SKM-1 (cell line): ENCODE data around the gene NHLH2.

Source experiments
- DNase-seq: peaks from one replicate; lab custom pipeline; 2025; ENCODE audit not compliant: unreplicated experiment; lab: John Stamatoyannopoulos, UW

Gene NHLH2

GRCh38 chr1:115838431-115839028 is 2.4 kb downstream of the NHLH2 start:
- DNase-seq = no peak

GRCh38 chr1:115837740-115838421 is 3.0 kb downstream of the NHLH2 start:
- no peak for DNase-seq

GRCh38 chr1:115837341-115837739 is 3.6 kb downstream of the NHLH2 start:
- DNase-seq = no peak

GRCh38 chr1:115833856-115834255 is 7.1 kb downstream of the NHLH2 start:
- DNase-seq = no peak

- DNase-seq = peak; percentile 69
Observed at GRCh38 chr1:115832651-115833050, 8.3 kb downstream of the NHLH2 start.

GRCh38 chr1:115830963-115831362 is 10.0 kb downstream of the NHLH2 start:
- DNase-seq = no peak

GRCh38 chr1:115829947-115830346 is 11.0 kb downstream of the NHLH2 start:
- no peak for DNase-seq

GRCh38 chr1:115829023-115829674 is 11.8 kb downstream of the NHLH2 start:
- DNase-seq = peak; percentile 20

GRCh38 chr1:115828101-115829022 is 12.6 kb downstream of the NHLH2 start:
- no peak for DNase-seq

- DNase-seq = no peak
Observed at GRCh38 chr1:115827452-115828044, 13.4 kb downstream of the NHLH2 start.

- DNase-seq = no peak
Observed at GRCh38 chr1:115826628-115827027, 14.3 kb downstream of the NHLH2 start.

GRCh38 chr1:115822117-115822516 is 18.8 kb downstream of the NHLH2 start:
- no peak for DNase-seq

GRCh38 chr1:115815694-115816093 is 25.2 kb downstream of the NHLH2 start:
- DNase-seq = no peak

- DNase-seq = no peak
Observed at GRCh38 chr1:115814685-115815398, 26.1 kb downstream of the NHLH2 start.

GRCh38 chr1:115813727-115814126 is 27.2 kb downstream of the NHLH2 start:
- peak; percentile 29 for DNase-seq

GRCh38 chr1:115811140-115811828 is 29.6 kb downstream of the NHLH2 start:
- no peak for DNase-seq

GRCh38 chr1:115810609-115811008 is 30.3 kb downstream of the NHLH2 start:
- no peak for DNase-seq

GRCh38 chr1:115809847-115810246 is 31.1 kb downstream of the NHLH2 start:
- DNase-seq = no peak

- no peak for DNase-seq
Observed at GRCh38 chr1:115809076-115809475, 31.9 kb downstream of the NHLH2 start.

- DNase-seq = peak; percentile 41
Observed at GRCh38 chr1:115807723-115808122, 33.2 kb downstream of the NHLH2 start.
